ENCODE results near the gene CHST15. TPM values are rescaled to one million over a fixed set of nuclear protein-coding genes. Genes with fewer than 3 reads are reported as not detected.
A peak's percentile ranks its signal among the peaks of the same experiment; 100 is the strongest.

The CHST15 gene
- total and polyA plus RNA-seq, 2 of the 13 experiments (the other 11 are each of a cell fraction or from before 2014, with no cell fraction given), result 1.4 to 94.7 TPM

DNA sequence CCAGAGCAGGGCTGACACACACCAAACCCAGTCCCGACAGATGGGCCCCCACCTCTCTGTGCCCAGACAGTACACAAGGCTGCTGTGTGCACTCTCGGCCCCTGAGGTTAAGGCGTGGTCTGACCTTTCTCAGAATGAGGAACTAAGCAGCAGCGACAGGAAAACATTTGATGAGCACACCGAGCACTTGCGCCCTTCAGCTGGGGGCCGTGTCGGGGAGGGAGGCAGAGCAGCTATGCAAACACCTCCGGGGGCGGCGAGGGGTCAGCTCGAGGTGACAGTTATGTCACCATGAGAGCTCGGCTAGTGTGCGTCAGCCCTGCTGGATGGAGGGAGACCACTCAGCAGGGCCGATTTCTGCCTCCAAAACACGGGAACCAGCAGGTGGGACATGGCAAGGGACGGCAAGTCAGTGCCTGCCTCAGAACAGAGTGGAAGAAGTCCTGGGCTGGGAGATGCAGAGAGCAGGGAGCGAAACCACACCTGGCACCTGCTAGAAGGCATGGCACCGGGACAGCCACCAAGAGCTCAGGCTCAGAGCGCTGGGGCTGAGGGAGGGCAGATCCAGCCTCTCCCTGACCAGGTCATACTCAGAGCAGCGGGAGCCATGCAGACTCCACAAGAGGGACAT is 57.4 kb downstream of the CHST15 start (continued):
- TF ChIP-seq AHR (CRISPR knock-in tag; IDR thresholded peaks at IDR 0.05), result no peak
- TF ChIP-seq, protein P1, sequence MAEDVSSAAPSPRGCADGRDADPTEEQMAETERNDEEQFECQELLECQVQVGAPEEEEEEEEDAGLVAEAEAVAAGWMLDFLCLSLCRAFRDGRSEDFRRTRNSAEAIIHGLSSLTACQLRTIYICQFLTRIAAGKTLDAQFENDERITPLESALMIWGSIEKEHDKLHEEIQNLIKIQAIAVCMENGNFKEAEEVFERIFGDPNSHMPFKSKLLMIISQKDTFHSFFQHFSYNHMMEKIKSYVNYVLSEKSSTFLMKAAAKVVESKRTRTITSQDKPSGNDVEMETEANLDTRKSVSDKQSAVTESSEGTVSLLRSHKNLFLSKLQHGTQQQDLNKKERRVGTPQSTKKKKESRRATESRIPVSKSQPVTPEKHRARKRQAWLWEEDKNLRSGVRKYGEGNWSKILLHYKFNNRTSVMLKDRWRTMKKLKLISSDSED (CRISPR knock-in tag; IDR thresholded peaks at IDR 0.05), result no peak
- 0 out of 2 replicates have a peak, but pooled peaks have one; percentile 34 for TF ChIP-seq TMF1 (CRISPR knock-in tag; IDR thresholded peaks at IDR 0.05; ENCODE audit: low read depth)
- TF ChIP-seq HDAC1 (CRISPR knock-in tag; IDR thresholded peaks at IDR 0.05), result peak; percentile 99
- TF ChIP-seq, protein P2, sequence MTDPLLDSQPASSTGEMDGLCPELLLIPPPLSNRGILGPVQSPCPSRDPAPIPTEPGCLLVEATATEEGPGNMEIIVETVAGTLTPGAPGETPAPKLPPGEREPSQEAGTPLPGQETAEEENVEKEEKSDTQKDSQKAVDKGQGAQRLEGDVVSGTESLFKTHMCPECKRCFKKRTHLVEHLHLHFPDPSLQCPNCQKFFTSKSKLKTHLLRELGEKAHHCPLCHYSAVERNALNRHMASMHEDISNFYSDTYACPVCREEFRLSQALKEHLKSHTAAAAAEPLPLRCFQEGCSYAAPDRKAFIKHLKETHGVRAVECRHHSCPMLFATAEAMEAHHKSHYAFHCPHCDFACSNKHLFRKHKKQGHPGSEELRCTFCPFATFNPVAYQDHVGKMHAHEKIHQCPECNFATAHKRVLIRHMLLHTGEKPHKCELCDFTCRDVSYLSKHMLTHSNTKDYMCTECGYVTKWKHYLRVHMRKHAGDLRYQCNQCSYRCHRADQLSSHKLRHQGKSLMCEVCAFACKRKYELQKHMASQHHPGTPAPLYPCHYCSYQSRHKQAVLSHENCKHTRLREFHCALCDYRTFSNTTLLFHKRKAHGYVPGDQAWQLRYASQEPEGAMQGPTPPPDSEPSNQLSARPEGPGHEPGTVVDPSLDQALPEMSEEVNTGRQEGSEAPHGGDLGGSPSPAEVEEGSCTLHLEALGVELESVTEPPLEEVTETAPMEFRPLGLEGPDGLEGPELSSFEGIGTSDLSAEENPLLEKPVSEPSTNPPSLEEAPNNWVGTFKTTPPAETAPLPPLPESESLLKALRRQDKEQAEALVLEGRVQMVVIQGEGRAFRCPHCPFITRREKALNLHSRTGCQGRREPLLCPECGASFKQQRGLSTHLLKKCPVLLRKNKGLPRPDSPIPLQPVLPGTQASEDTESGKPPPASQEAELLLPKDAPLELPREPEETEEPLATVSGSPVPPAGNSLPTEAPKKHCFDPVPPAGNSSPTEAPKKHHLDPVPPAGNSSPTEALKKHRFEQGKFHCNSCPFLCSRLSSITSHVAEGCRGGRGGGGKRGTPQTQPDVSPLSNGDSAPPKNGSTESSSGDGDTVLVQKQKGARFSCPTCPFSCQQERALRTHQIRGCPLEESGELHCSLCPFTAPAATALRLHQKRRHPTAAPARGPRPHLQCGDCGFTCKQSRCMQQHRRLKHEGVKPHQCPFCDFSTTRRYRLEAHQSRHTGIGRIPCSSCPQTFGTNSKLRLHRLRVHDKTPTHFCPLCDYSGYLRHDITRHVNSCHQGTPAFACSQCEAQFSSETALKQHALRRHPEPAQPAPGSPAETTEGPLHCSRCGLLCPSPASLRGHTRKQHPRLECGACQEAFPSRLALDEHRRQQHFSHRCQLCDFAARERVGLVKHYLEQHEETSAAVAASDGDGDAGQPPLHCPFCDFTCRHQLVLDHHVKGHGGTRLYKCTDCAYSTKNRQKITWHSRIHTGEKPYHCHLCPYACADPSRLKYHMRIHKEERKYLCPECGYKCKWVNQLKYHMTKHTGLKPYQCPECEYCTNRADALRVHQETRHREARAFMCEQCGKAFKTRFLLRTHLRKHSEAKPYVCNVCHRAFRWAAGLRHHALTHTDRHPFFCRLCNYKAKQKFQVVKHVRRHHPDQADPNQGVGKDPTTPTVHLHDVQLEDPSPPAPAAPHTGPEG (CRISPR knock-in tag; IDR thresholded peaks at IDR 0.05), result peak; percentile 47; the same call in 1 of the 2 replicates
- peak; percentile 91; the same call in 1 of the 2 replicates for TF ChIP-seq ZNF564 (CRISPR knock-in tag; IDR thresholded peaks at IDR 0.05)
- TF ChIP-seq DPF2 (CRISPR knock-in tag; IDR thresholded peaks at IDR 0.05; ENCODE audit: borderline replicate concordance, low read depth), result peak; percentile 90; the same call in 1 of the 2 replicates
- peak; percentile 93 for TF ChIP-seq ZNF552 (CRISPR knock-in tag; IDR thresholded peaks at IDR 0.05; ENCODE audit: borderline replicate concordance)
- TF ChIP-seq HHEX (CRISPR knock-in tag; IDR thresholded peaks at IDR 0.05), result peak; percentile 83; the same call in 1 of the 2 replicates
- TF ChIP-seq, protein P3, sequence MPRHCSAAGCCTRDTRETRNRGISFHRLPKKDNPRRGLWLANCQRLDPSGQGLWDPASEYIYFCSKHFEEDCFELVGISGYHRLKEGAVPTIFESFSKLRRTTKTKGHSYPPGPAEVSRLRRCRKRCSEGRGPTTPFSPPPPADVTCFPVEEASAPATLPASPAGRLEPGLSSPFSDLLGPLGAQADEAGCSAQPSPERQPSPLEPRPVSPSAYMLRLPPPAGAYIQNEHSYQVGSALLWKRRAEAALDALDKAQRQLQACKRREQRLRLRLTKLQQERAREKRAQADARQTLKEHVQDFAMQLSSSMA (CRISPR knock-in tag; IDR thresholded peaks at IDR 0.05), result peak; percentile 88
- no peak for TF ChIP-seq ZNF660 (CRISPR knock-in tag; IDR thresholded peaks at IDR 0.05; ENCODE audit: borderline replicate concordance, low read depth)
- TF ChIP-seq, protein P4, sequence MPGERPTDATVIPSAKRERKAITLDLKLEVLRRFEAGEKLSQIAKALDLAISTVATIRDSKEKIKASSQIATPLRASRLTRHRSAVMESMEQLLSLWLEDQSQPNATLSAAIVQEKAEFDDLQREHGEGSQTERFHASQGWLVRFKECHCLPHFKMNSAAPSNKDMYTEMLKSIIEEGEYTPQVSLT (CRISPR knock-in tag; IDR thresholded peaks at IDR 0.05; ENCODE audit: borderline replicate concordance, low read depth), result 0 out of 2 replicates have a peak, but pooled peaks have one; percentile 87
- TF ChIP-seq CENPT (CRISPR knock-in tag; IDR thresholded peaks at IDR 0.05; ENCODE audit: low read depth), result no peak
- TF ChIP-seq ZNF569 (CRISPR knock-in tag; IDR thresholded peaks at IDR 0.05; ENCODE audit: borderline replicate concordance), result no peak
- no peak for TF ChIP-seq ATRX (CRISPR knock-in tag; IDR thresholded peaks at IDR 0.05; ENCODE audit: borderline replicate concordance)
- no peak; the same call in 1 of the 2 replicates for TF ChIP-seq ZNF83 (CRISPR knock-in tag; IDR thresholded peaks at IDR 0.05; ENCODE audit: borderline replicate concordance)
- TF ChIP-seq, protein P5, sequence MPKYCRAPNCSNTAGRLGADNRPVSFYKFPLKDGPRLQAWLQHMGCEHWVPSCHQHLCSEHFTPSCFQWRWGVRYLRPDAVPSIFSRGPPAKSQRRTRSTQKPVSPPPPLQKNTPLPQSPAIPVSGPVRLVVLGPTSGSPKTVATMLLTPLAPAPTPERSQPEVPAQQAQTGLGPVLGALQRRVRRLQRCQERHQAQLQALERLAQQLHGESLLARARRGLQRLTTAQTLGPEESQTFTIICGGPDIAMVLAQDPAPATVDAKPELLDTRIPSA (CRISPR knock-in tag; IDR thresholded peaks at IDR 0.05; ENCODE audit: borderline replicate concordance), result no peak
- peak; percentile 62; the same call in 1 of the 2 replicates for TF ChIP-seq ZNF563 (CRISPR knock-in tag; IDR thresholded peaks at IDR 0.05)
- peak; percentile 75; the same call in 1 of the 2 replicates for TF ChIP-seq GATA4 (IDR thresholded peaks at IDR 0.05; ENCODE audit: borderline replicate concordance, low read depth)
- 0 out of 2 replicates have a peak, but pooled peaks have one; percentile 66 for TF ChIP-seq ARID2 (CRISPR knock-in tag; IDR thresholded peaks at IDR 0.05; ENCODE audit: borderline replicate concordance)

Data from HepG2 (cell line).